GM18861 (cell line): ENCODE measurements around the gene SYF2.
"Not testable (repeated sequence)": the region's sequence is repeated elsewhere in the genome, so short reads cannot be mapped to it uniquely, and the experiment has no call there.

Source experiments
- ATAC-seq: cut with Tn5 transposase; IDR thresholded peaks from one replicate; pipeline ENCODE4 v1.9.1; 2021; ENCODE audit not compliant: unreplicated experiment

The SYF2 gene

DNA sequence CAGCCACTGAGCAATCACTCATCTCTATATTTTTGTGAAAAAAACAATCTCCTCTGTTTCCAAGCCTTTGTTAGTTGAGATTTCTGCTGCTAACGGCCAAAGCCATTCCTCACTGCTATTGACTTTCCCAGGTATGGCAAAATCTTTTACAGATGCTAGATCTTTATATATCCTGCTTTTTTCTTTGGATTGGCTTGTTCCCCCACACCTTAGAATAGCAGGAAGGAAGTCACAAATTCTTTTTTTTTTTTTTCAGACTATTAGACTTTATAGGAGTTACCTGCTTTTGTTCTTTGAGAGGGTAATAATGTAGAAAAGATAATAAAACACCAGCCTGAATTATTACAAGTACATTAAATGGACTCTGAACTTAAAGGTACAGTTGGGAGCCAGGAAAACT is 24.2 kb downstream of the SYF2 start:
- no peak for ATAC-seq

DNA sequence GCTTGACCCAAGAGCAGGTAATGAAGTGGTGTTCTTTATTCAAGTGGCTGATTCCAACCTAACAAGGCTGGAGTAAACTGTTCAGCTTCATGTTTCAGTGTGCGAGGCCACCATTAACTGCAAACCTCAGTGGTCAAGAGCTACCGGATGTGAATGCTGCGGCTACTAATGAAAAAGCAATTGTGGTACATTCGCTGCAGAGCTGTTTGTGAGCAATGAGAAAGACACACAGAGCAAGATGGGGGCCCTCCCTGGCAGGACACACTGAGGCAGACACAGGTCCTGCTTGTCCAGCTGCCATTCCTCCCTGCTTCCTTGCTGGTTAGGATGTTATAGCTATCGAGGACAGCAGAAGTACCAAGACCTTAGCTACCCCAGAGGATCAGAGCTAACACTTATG is 26.1 kb downstream of the SYF2 start:
- no peak for ATAC-seq

DNA sequence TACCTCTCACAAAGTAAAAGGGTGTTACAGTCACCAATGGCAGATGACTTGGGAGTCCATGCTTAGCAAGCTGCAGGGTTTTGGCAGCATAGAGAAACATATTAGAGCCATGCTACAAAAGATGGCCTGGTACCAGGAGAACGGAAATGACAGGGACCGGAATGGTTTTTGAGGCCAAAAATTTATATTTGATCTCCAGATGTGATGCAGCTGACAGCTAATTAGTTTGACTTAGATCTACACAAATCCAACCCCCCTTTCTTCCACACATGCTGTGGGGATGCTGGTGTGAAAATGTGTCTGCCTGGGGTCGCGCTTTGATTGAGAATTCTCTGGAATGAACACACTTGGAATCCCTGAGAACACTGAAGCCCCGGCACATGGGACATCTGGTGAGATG is 26.5 kb downstream of the SYF2 start:
- no peak for ATAC-seq

DNA sequence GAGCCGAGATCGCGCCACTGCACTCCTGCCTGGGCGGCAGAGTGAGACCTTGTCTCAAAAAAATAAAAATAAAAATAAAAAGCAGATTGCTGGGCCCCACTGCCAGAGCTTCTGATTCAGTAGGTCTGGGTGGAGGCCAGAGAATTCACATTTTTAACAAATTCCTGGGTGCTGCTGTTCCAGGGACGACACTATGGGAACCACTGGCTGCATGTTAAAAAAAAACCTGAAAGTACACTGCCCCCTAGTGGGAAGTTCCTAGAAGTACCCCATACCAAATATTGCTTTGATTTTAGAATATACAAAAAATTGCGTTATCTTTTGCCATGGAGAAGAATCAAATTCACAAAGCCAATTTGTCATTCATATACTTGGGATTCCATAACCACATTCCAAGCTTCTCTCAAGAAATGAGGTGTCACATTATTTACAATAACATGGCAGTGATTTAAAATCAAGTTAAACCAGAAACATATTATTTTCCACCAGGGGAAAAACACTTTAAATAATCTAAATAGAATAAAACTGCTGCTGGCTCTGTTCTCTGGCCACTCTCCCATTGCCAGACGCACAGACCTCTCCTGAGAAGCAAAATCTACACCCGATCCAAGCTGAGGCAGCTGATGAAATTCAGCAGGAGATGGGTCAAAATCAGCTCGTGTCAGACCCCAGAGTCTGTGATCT is 27.4 kb downstream of the SYF2 start:
- ATAC-seq: no peak

DNA sequence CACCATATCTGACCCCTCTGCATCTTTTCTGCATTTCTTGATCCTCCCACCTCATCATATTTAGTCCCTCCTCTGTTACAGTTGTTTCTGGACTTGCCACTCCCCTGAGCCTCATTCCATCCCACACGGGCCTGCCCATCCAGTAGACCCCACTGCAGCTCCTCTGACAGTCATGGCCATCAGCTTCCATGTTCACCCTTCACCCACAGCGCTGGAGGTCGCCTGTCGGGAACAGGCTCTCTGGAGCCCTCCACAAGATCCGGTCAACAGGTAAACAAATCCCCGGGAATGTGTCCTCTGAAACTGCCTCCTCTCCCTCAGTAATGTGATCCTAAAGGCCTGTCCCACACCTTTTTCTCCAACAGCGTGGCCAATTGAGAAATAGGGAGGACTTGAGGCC is 31.3 kb downstream of the SYF2 start:
- ATAC-seq: no peak

DNA sequence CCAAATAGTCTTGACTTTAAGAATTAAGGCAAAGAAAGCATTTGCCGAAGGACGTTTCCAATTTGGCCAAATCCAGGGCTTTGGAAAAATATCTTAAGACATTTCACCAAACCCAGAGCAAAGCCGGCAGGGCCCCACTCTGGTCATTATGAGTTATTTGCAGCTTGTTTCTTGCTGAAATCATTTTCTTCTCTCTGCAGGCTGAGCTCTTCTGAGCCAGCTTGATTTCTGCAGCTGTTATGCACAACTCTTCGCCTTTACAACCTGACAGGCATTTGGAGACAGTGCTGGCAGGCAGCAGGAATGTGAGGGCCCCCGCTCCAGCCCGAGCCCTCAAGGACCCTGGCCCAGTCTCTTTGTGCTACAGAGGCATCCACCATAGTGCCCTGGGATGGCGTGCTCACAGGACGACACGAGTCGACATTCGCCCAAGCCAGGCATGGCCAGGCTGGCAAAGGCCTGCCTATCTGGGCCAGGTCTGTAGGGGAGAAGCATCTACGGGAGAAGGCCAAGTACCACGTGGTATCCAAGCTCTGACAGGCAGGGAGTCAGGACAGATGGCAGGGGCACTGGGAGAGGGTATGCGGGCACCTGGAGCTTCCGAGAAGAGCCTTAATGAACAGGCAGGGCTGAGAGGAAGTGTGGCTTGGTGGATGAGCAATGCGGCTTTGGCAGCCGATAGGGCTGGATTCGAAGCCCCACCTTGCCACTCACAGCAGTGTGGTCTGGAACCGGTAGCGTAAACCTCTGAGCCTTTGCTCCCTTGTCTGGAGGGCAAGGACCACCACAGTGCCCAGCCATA is 32.3 kb downstream of the SYF2 start:
- ATAC-seq: no peak

DNA sequence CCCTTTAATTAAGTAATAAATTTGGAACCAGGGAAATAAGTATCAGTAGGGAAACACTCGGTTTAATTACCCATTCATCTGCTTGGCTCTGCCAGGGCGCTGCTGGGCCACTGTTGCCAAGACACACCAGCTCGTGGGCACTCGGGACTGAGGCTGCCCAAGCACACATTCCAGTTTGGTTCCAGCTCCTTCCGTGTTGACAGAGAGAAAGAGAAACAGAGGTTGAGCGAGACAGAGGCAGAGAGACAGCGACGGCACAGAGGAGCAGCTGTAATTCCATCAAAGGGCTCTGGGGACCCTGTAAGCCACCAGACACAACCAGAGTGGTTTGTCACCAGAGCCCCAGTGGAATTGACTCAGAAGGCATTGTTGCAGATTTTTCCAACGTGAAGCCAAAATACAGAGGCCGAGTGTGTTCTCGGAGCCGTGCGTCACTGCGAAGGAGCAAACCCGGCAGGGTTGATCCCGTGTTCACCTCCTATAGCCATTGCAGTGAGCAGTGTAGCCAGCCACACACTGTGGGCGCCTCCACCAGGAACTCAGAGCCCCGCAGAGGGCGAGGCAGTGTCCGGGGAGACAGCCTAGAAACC is 33.5 kb downstream of the SYF2 start:
- no peak for ATAC-seq

DNA sequence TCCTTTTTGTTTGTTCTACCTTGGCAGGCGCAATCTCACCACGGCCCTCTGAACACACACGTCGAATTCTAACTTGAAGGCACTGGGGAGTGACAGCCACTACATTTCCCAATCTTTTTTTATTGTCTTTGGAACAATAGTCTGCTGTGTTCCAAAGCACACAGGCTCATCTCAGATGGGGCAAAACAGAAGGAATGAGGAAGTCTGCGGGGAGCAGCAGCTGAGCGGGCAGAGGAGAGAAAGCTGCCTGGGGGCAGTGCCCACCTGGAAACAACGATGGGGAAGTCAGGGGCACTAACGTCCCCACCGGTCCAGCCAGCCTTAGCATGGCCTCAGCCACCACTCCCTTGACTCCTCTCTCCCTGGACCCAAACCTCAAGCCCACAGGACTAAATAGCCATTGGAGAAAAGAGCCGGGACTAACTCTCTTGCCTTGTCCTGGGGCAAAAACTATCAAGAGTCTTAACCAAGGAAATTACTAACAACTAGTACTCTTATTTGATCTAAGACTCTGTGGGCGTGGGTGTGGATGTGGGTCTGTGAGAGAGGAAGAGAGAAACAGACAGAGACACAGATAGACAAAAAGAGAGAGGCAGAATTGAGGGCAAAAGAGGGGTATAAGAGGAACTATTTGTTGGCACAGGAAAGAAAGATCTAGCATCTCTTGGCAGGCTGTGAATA is 34.2 kb downstream of the SYF2 start:
- ATAC-seq: no peak

DNA sequence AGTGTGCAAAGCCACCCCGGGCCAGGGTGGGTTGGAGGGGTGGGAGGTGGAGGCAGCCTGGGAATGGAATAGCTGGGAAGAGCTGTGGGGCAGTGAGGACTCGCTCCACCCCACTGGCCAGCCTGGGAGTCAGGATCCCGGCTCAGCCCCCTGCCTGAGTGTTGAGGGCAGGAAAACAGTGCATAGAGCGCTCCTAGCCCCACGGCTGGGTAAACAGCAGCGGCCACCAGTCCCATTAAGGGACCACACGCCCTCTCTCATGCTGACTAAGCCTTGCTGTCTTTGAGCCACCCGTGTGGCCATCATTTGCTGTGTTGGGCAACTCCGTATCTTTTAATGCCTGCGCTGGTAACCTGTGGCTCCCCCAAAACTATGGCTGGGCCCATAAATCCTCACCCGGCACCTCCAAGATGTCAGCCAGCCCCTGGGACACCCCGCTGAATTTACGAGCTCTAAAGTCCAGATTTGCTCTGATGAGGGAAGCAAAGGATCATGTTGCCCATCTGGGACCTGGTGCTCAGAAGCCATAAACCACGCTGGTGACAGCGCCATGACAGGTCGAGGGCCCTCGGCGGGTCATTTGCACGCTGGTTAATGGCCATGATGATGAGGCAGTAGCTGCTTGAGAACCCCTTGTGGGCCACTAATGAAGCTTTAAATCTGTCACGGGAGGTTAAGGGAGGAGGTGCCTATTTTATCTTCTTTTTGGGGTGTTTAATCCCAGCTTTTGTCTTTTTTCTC is 34.9 kb downstream of the SYF2 start:
- ATAC-seq: no peak

DNA sequence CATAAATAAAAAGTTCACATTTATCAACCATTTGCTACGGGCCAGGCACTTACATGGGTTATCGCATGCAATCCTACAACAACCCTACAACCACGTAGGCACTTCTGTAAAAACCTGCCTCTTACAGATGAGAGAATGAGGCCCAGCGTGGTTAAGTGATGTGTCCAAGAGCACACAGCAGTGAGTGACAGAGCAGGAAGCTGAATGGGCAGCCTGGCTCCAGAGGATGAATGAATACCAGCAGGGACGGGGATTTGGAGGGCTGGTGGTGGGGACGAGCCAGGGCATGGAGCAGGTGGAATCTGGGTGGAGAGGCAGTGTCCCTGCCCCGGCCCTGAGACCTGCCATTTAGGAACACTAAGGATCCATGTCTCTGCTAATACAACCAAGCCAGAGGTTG is 35.5 kb downstream of the SYF2 start:
- no peak for ATAC-seq

DNA sequence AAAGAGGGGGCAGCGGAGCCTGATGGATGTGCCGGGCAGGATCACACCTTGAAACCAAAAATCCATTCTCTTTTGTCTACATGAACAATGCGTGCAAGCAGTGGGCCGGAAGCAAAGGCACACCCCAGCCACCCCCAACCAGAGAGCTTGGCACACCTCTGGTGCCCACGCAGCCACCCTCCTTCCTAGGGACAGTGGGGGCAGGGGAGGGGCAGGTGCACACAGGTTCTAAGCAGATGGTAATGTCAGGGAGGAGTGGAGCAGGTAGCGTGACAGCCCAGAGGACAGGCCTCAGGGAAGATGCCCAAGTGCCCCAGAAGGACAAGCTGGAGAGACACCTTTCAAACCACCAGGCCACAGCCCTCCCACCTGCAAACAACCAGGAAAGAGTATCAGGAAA is 36.5 kb downstream of the SYF2 start:
- no peak for ATAC-seq

DNA sequence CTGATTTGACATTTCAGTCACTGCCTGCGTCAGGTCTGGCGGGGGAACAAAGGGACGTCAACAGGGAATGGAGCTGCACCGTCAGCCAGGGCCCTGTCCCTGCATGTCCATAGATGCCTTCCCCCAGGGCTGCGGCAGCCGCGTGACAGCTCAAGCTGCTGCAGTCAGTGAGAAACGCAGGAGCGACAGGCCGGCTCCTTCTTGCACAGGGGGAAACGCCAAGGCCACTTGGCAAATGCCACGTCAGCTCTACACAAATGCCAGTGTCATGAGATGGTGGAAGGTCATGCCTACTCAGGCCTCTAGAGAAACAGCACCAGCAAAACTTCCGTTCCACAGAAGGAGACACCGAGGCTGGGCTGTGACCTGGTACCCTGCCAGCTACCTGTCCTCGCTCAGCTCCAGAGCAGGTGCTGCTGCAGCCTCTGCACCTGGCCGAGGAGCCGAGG is 37.7 kb downstream of the SYF2 start:
- ATAC-seq: no peak

DNA sequence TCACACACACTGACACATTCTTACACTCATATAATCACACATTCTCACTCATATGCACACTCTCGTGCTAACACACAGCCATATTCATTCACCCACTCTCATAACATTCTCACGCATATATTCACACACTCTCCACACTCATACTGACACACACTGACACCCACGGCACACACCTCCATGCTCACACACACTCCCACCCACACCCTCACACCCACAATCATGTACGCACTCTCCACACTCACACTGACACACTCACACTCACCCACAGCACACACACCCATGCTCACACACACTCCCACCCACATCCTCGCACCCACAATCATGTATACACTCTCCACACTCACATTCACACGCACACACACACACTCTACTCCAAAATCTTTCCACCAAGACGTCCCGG is 38.2 kb downstream of the SYF2 start:
- ATAC-seq: no peak

DNA sequence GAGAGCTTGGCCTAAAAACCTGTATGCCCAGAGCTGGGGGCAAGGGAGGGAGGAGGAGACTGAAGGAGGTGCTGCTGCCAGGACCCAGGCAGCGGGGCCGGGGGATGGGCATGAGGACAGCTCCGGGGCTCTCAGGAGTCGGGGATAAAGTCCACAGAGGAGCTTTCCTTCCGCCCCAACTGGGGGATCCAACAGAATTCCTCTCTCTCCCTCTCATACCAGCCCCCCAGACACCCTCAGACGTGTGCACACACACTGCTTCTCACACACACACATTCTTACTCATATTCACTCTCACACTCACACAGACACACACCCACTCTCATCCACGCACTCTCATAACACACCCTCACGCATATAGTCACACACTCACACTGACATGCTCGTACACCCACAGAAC is 39.1 kb downstream of the SYF2 start:
- no peak for ATAC-seq

DNA sequence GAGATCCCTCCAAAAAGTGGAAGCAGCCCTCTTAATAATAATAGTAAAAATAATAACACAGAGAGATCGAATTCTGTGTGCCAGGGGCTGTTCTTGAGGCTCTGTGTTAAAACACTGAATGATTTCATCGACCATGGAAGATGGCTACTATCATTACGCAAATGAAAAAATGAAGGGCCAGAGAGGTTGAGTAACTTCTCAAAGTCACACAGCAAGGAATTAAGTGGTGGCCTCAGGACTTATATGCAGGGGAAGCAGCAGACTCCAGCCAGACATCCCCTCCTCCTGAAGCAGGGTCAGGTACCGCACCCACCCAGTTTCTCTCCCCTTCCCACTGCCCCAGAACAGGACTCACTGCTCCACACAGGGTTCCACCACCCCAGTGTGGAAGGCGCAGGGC is 40.1 kb downstream of the SYF2 start:
- ATAC-seq: no peak

DNA sequence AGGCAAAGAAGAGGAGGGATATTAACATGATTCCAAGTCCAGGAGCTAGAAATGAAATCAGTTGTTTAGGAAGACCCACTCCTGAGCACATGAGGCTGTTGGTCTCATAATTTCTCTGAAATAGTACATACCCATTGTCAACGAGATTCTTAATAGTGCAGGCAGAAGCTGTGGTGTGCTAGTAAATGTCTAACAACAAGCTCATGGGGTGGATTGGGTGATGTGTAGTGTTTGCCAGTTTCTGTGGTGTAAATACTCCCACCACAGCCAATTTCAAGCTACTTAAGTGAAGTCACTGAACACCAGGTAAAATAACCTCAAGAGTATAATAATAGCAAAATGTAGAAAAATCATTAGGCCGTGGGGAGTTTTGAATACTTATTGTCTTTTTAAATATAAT is 42.0 kb downstream of the SYF2 start:
- ATAC-seq: no peak

DNA sequence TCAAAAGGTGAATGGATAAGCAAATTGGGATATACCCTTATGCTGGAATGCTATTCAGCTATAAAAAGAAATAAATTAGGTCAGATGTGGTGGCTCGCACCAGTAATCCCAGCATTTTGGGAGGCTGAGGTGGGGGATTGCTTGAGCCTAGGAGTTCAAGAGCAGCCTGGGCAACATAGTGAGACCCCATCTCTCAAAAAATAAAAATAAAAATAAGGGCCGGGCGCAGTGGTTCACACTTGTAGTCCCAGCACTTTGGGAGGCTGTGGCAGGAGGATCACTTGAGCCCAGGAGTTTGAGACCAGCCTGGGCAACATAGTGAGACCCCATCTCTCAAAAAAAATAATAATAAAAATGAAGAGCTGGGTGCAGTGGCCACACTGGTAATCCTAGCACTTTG is 44.4 kb downstream of the SYF2 start:
- ATAC-seq: not testable (repeated sequence)

DNA sequence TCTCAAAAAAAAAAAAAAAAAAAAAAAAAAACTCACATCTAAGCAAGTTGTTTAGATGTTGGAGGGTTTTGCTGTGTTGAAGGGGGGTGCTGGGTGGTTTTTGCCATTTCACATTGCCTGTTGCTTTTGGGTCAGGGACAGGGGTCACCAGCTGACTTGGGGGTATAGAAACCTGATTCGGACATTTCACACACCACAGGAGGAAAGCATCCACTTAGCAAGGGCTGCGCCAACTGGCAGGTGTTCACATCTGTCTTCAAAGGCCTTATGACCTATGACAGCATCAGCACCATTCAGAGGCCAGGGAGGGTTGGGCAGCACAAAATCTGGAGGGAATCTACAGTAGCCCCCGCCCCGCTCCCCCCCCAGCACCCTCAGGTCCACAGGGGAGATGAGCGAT is 45.2 kb downstream of the SYF2 start:
- no peak for ATAC-seq

DNA sequence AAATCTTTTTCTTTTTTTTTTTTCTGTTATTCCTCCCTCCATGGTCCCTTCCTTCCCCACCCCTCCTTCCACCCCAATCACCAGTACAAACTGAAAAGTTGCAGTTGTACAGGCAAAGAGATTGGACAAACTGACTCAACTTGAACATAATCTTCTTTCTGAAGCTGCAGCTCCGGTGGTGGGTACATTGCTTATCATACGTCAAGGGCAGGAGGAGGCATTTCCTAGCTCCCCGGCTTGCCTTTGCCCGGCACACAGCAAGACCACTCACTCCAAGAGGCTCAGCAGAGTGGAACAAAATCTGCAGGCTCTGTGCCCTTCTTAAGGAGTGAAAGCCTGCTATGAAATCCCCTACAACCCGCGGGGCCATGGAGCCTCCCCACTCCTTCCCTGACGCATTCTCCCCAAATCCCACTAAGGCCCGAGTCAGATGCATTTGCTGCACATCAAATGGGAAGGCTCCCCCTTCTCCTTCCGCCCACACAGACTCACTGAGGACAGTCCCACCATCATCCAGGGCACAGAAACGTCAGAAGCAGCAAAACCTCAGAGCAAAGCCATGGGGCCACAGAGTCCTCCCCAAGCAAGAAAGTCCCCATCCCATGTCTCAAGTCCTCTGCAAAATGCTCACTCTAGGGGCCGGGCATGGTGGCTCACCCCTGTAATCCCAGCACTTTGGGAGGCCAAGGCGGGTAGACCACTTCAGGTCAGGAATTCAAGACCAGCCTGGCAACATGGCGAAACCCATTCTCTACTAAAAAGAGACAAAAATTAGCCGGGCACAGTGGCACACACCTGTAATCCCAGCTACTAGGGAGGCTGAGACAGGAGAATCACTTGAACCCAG is 45.9 kb downstream of the SYF2 start:
- no peak for ATAC-seq
